Ishikawa (cell line): Measurements from ENCODE around the gene MALSU1.

Source experiments
- CEBPB ChIP-seq: IDR thresholded peaks from 2 replicates; pipeline ENCODE4 v1.6.1; 2012
- CREB1 ChIP-seq: IDR thresholded peaks from 2 replicates; pipeline ENCODE4 v1.6.1; 2012; ENCODE audit warnings: low read depth
- EGR1 ChIP-seq: IDR thresholded peaks from 2 replicates; pipeline ENCODE4 v1.6.1; 2012
- EP300 ChIP-seq: IDR thresholded peaks from 2 replicates; pipeline ENCODE4 v1.6.1; 2012; ENCODE audit warnings: borderline replicate concordance
- FOXM1 ChIP-seq: IDR thresholded peaks from 2 replicates; pipeline ENCODE4 v1.6.1; 2012; ENCODE audit warnings: low read depth, borderline replicate concordance
- MAX ChIP-seq: IDR thresholded peaks from 2 replicates; pipeline ENCODE4 v1.6.1; 2012
- NFIC ChIP-seq: IDR thresholded peaks from 2 replicates; pipeline ENCODE4 v1.6.1; 2012
- RAD21 ChIP-seq: IDR thresholded peaks from 2 replicates; pipeline ENCODE4 v1.6.1; 2012; ENCODE audit warnings: low read depth
- TAF1 ChIP-seq: IDR thresholded peaks from 2 replicates; pipeline ENCODE4 v1.6.1; 2012; ENCODE audit warnings: low read depth, mild to moderate bottlenecking
- TCF12 ChIP-seq: IDR thresholded peaks from 2 replicates; pipeline ENCODE4 v1.6.1; 2012; ENCODE audit warnings: low read depth
- TEAD4 ChIP-seq: IDR thresholded peaks from 2 replicates; pipeline ENCODE4 v1.6.1; 2012
- YY1 ChIP-seq: IDR thresholded peaks from 2 replicates; pipeline ENCODE4 v1.6.1; 2012; ENCODE audit warnings: low read depth
- ZBTB7A ChIP-seq: IDR thresholded peaks from 2 replicates; pipeline ENCODE4 v1.6.1; 2012; ENCODE audit warnings: low read depth
- TF ChIP-seq, protein P1 (sequence below): IDR thresholded peaks from 2 replicates; pipeline ENCODE4 v1.6.1; 2012; ENCODE audit warnings: low read depth, mild to moderate bottlenecking
- TF ChIP-seq, protein P2 (sequence below): IDR thresholded peaks from 2 replicates; pipeline ENCODE4 v1.6.1; 2012

Gene MALSU1

DNA sequence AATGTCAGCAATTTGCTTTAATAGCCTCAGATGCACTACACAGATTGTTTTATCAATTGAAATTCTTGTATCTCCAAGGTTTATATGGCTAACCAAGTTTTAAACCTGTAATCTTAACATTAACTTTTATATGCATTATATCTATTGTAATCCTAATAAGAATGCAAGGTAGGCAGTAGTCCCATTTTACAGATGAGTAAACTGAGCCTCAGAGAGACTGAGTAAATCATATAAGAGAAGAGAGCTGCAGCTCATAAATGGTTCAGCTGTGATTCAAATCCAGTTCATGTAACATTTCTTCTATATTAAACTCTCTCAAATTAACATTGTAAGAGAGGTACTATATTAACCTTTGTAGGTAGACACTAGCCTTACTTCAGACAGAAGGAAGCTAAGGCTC lies 44.0 kb downstream of the MALSU1 start:
- no peak for TF ChIP-seq EGR1
- TF ChIP-seq MAX: no peak
- no peak for TF ChIP-seq TEAD4
- TF ChIP-seq, protein P1, sequence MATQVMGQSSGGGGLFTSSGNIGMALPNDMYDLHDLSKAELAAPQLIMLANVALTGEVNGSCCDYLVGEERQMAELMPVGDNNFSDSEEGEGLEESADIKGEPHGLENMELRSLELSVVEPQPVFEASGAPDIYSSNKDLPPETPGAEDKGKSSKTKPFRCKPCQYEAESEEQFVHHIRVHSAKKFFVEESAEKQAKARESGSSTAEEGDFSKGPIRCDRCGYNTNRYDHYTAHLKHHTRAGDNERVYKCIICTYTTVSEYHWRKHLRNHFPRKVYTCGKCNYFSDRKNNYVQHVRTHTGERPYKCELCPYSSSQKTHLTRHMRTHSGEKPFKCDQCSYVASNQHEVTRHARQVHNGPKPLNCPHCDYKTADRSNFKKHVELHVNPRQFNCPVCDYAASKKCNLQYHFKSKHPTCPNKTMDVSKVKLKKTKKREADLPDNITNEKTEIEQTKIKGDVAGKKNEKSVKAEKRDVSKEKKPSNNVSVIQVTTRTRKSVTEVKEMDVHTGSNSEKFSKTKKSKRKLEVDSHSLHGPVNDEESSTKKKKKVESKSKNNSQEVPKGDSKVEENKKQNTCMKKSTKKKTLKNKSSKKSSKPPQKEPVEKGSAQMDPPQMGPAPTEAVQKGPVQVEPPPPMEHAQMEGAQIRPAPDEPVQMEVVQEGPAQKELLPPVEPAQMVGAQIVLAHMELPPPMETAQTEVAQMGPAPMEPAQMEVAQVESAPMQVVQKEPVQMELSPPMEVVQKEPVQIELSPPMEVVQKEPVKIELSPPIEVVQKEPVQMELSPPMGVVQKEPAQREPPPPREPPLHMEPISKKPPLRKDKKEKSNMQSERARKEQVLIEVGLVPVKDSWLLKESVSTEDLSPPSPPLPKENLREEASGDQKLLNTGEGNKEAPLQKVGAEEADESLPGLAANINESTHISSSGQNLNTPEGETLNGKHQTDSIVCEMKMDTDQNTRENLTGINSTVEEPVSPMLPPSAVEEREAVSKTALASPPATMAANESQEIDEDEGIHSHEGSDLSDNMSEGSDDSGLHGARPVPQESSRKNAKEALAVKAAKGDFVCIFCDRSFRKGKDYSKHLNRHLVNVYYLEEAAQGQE: no peak

DNA sequence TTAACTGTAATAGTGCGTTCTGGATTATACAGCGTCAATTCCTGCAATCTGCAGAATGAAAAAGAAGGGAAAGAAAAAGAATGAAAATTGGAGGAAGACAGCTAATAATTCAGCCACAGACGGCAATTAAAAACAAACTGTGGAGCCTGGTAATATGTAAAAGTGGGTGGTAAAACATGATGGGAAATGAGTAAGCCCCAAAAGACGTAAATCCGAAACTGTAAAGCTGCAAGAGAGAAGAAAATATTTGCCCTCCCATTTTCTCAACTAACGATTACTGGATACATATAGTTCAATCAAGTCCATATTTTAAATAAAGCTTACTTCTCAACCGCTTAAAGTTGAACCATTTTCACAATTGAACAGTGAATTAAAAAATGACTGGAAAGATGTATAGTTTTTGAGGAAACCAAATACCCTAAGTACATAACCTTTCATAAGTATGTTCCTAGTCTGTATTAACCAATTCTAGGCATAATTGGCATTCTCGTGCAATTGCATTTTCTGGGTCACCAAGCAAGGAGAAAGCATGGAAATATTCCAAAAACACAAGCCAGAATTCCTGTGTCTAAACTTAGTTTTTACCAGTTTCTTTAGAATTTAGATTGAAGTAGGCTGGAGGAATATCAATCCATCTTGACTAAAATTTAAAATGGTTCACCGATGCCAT lies 44.8 kb downstream of the MALSU1 start:
- TF ChIP-seq EP300: peak; percentile 96
- 0 out of 2 replicates have a peak, but pooled peaks have one; percentile 29 for TF ChIP-seq CREB1
- no peak for TF ChIP-seq RAD21
- TF ChIP-seq FOXM1: peak; percentile 96
- TF ChIP-seq, protein P2, sequence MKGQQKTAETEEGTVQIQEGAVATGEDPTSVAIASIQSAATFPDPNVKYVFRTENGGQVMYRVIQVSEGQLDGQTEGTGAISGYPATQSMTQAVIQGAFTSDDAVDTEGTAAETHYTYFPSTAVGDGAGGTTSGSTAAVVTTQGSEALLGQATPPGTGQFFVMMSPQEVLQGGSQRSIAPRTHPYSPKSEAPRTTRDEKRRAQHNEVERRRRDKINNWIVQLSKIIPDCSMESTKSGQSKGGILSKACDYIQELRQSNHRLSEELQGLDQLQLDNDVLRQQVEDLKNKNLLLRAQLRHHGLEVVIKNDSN: no peak
- no peak for TF ChIP-seq ZBTB7A
- peak; percentile 87; the same call in 1 of the 2 replicates for TF ChIP-seq TCF12
- TF ChIP-seq, protein P1: no peak
- TF ChIP-seq MAX: peak; percentile 54
- peak; percentile 99 for TF ChIP-seq NFIC
- TF ChIP-seq CEBPB: peak; percentile 80
- TF ChIP-seq TEAD4: peak; percentile 99
- TF ChIP-seq TAF1: no peak
- no peak for TF ChIP-seq EGR1
- no peak for TF ChIP-seq YY1

- TF ChIP-seq EGR1 (no peak), CEBPB (no peak), FOXM1 (no peak), NFIC (no peak), ZBTB7A (no peak), TCF12 (no peak), YY1 (no peak), TAF1 (no peak)
Observed at GRCh38 chr7:23345601-23346000, 46.5 kb downstream of the MALSU1 start.

DNA sequence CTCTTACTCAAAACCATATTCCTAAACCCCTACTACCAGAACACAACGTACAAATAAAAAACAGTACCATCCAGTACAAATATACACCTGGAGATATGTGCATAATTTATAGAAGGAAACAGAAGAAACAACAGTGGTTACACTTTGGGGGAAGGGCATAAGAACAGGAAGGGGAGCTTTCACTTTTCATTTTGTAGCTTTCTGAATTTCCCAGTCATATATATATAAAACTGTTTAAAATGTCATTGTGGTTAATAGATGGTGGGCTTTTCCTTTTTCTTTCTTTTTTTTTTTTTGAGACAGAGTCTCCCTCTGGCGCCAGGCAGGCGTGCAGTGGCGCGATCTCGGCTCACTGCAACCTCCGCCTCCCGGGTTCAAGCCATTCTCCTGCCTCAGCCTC lies 47.2 kb downstream of the MALSU1 start:
- no peak for TF ChIP-seq TEAD4
- TF ChIP-seq, protein P1: no peak
- TF ChIP-seq RAD21: no peak
- TF ChIP-seq MAX: no peak
- TF ChIP-seq EP300: no peak
- TF ChIP-seq ZBTB7A: no peak
- no peak for TF ChIP-seq YY1
- no peak for TF ChIP-seq CREB1
- TF ChIP-seq NFIC: no peak
- TF ChIP-seq, protein P2: no peak
- no peak for TF ChIP-seq EGR1
- TF ChIP-seq FOXM1: no peak
